HG02981 (cell line): Measurements from ENCODE around the gene SHISA6.

Experiments
- ATAC-seq: cut with Tn5 transposase; IDR thresholded peaks from one replicate; pipeline ENCODE4 v1.9.1; 2021; ENCODE audit warnings: mild to moderate bottlenecking, moderate library complexity; ENCODE audit not compliant: unreplicated experiment

The SHISA6 gene

DNA sequence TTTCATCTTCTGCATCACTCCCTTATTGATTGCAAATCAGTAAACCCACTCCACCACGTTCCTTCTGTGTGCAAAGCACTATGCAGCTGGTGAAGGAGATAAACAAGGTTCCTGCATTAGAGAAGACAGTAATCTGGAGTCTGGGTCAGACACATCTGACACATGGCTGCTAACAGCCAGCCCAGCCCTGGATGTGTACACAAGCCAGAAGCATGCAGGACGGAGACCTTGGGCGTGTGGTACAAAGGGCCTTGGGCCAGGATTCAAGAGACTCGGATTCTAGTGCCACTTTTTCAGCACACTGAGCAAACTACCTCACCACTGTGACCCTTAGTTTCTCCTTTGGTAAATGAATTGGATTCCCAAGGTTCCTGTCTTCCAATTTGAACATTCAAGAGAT lies 270.7 kb downstream of the SHISA6 start:
- ATAC-seq = no peak

DNA sequence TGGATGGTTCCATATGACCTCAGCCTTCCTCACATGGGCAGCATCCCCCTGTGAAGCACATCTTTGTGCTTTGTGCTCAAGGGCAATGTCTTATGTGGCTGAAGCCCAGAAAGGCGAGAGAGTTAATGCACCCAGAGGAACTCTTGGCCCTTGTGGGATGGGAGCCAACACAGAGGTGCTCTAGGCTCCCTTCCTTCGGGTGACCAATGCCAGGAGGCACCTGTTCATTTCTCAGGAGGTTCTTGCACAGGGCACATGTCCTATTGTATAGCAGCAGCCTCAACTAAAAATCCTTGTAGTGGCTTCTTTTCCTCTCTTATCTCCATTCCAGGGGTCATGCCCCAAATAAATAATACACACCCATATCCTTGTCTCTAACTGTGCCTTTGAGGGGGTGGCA lies 273.6 kb downstream of the SHISA6 start:
- ATAC-seq = no peak

DNA sequence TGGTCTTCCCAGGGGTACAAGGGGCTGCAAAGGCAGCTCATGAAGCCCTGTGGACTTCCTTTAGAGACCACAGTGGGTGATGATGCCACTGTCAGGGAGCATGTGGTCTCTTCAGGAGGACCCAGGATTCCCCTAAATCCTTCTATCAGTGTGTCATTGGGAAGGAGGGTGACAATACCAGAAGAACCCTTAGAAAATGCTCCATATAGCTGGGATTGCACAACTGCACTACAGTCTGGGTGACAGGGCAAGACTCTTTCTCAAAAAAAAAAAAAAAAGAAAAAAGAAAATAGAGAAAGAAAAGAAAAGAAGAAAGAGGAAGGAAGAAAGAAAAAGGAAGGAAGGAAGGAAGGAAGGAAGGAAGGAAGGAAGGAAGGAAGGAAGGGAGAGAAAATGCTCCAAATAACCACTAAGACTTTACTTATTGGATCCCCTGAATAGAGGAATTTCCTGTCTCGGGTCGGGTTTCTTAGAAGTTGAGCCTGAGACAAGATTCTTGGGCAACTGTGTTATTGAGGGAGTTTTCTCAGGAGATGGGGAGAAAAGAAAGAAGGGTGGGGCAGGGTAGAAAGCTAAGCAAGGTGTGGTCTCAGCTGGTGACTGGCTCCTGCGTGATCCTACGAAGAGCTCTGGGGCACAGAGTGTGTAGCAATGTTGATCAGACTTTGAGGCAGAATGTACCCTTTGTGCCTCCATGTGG lies 274.1 kb downstream of the SHISA6 start:
- no peak for ATAC-seq

DNA sequence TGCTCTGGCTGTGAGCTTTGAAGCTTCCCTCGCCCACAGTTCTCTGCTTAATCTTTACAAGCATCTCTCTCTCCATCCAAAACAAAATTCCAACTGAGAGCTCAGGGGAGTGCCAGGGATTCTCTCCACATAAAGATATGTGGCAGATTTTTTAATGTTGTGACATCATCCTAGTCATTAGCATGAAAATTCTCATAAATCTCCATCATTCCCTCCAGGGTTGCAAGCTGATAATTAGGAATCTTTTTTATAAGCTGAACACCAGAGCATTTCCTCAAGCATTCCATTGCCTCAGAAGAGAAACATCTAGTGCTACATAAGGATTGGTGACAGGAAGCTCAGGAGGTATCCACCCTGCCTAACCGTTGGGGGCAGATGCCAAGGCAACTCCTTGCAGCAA lies 274.9 kb downstream of the SHISA6 start:
- ATAC-seq = no peak

DNA sequence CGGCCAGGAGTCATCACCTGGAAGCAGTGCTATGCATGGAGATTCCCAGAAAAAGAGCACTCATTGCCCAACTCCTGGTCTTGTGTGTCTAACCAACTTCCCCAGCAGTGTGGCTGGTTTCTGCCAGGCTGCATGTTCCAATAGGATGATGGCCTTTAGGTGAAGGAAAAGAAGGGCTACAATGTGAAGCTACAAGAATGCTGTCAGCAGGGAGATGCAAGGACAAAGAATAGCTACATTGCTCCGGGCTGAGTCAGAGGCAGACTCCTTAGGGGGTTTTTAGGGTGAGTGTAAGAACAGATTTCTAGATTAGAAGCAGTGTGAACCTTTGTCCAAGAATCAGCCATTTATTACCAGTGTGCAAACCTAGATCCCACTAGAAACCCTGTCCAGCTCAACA lies 294.2 kb downstream of the SHISA6 start:
- no peak for ATAC-seq

DNA sequence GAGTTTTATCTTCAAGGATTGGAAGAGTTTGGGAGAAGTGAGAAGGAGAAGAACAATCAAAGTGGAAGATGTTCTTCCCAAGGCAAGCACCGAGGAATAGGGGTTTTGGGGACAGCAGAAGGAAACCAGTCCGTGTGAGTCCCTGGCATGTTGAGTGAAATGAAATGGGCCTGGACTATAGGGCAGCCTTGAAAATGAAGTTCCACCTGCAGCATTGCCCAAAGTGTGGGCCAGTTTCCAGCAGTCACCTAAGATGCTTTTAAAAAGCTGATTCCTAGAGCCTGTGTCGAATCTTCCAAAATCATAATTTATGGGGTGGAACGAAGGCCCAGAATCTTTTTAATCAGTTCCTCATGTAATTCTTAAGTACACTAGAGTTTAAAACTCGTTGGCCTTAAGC lies 297.4 kb downstream of the SHISA6 start:
- no peak for ATAC-seq

DNA sequence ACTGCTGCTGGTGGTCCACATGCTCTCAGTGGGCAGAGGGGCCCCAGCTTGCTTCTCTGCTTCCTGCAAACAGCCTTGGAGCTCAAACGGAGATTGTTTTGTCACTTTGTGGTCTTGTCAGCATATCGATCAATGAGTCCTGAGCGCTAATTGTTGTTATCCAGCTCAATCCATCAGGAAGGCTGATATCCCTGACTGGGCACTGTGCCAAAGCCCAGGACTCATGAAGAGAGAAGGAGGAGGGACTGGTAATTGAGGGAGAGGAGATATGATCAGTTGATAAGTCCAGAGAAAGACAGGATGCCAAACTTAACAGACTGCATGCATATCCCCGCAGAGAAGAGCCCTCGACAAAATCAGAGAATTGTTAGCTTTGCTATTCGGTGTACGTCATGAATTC lies 298.6 kb downstream of the SHISA6 start:
- no peak for ATAC-seq

DNA sequence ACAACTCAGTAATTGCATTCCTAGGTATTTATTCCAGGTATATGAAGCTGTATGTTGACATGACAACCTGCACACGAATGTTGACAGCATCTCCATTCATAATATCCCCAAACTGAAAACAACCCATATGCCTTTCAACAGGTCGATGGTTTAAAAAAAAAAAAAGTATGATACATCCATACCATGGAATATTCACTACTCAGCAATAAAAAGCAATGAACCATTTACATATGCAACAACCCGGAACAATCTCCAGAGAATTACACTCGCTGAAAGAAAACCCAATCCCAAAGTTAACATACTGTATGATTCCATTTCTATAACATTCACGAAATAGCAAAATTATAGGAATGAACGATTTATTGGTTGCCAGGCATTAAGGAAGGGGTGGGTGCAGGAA lies 304.0 kb downstream of the SHISA6 start:
- ATAC-seq = no peak

DNA sequence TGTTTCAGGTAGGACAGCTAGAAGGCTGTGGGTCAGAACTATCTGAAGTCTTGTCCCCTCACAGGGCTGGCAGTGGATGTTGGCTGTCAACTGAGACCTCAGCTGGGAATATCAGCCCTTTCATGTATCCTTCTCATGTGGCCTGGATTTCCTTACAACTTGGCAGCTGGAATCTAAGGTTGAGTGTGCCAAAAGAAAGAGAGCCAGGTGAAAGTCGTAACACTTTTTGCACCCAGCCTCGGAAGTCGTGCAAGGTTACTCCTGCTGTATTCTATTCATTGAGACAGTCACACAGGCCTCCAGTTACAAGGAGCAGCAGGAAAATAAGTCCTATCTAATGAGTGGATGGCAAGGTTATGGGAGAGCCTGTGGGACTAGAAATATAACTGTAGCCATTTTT lies 304.7 kb downstream of the SHISA6 start:
- no peak for ATAC-seq

DNA sequence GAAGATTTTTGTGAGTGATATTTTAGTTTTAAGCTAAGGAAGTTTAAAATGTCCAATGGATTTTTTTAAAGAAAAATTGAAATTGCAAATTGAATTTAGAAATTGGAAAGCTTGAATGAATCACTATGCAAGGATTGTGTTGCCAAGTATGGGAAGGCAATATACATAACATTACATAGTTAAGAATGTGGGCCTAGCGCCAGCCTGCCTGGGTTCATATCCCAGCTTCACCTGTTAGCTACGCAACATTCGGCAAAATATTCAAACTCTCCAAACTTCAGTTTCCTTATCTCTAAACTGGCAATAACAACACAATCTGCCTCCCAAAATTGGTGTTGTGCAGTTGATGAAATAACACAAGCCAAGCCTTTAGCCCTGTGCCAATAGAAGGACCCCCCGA lies 306.8 kb downstream of the SHISA6 start:
- no peak for ATAC-seq

DNA sequence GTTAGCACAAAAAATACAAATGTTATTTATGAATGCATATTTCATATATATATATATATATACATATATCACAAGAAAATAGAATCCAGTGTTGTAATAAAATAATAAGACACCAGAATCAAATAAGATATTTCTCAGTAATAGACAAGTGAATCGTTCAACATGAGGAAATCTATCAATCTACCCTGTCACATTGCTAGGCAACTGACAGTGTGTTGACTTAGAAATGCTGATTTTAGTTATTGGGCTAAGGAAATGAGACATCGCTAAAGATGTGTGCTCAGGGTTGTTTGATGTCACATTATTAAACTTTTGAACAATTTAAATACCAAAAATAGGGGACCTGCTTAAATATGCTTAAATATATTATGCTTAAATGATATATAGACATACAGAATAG lies 307.4 kb downstream of the SHISA6 start:
- no peak for ATAC-seq

DNA sequence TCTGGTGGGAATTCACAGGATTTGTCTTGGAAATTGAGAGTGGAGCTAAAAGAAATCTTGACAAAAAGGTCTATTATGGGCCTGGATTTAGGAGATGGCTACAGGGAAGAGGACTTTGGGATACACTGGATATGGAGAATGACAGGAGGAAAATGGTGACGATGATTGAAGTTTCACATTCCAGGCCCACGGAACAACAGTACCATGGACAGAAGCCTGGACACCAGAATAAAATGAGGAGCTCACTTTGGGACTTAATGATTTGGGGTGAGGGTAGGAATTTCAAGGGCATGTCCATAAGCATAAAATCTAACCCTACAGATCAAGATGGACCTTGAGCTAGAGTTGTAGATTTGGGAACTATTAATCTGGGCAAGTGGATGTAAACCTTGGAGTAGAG lies 309.4 kb downstream of the SHISA6 start:
- ATAC-seq = no peak

DNA sequence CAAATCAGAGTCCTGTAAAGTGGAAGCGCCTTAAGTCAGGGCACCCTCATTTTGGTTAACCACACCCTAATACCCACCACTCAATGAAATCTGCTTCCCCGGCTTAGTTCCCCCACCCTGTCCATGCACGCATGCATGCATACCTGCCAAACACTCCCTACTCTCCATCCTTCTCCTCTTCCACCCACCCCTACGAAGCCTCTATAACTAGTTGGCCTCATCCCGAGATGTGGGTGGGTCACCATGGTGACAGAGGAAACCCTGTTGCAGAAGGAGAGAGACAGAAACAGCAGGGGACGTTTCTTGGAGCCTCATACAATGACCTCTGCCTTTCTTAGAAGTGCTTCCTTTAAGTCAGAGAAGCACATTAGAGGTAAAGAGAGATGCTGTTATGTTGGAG lies 310.4 kb downstream of the SHISA6 start:
- ATAC-seq = no peak

DNA sequence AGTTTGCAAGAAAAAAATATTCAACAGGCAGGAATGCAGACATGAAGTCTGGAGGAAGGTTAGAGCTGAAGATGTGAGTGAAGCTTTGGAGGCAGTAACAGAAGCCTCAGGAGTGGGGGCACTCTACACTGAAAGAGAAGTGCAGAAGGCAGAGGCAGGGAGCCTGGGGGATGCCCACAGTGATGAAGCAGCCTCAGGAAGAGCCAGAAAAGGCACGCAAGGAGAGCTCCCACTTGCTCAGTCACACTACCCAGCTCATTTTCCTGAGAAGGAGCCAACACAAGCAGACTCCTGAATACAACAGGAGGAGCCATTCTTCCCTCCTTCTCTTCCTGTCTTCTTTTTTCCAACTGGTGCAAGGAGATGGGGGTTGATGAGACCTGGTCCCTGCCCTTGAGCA lies 312.1 kb downstream of the SHISA6 start:
- ATAC-seq = no peak

DNA sequence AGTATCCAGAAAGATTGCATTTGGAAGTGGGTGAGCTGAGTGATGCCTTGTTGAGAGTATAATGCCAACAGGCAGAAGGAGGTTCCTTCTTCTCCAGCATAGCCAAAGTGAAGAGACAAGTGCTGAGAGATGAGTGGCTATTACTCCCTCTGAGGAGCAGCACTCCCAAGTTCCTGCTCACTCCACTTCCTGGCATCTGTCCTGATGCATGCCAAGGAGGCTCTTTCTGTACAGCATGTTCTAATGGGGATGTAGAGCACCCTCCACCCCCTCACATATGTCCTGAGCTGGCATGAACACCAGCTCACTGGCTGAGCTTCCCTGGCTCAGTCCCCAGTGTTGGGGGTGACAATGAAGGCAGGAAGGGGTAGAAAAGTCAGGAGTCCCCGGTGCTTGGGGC lies 313.0 kb downstream of the SHISA6 start:
- no peak for ATAC-seq

DNA sequence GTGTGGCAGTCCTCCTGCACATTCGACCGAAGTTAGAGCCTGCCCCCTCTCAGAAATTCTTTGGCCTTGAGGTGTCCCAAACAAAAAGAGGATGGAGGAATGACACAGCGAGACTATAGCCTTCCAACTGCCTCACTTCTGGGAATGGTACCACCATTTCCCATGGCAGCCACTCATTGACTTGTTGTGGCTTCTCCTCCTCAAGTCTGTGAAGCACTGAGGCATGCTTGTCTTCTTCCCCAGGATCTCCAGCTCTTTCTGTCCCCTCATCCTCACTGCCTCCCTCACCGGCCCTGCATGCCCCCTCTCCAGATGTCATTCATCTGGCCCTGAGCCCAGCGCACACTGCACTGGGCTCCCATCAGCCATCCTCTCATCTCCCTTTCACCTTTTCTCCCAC lies 313.5 kb downstream of the SHISA6 start:
- no peak for ATAC-seq

DNA sequence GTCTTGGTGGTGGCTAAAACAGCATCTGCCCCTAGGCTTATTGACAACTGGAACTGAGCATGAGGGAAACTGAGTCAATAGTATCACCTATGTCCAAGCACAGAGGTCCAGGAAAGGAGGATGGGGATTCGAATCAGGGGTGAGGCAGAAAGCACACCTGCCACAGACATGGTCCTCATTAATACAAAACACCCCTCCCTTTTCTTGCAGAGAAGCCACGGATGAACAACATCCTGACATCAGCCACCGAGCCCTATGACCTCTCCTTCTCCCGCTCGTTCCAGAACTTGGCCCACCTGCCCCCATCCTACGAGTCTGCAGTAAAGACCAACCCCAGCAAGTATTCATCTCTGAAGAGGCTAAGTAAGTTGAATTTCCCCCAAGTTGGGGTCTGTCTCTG lies 314.5 kb downstream of the SHISA6 start:
- no peak for ATAC-seq

DNA sequence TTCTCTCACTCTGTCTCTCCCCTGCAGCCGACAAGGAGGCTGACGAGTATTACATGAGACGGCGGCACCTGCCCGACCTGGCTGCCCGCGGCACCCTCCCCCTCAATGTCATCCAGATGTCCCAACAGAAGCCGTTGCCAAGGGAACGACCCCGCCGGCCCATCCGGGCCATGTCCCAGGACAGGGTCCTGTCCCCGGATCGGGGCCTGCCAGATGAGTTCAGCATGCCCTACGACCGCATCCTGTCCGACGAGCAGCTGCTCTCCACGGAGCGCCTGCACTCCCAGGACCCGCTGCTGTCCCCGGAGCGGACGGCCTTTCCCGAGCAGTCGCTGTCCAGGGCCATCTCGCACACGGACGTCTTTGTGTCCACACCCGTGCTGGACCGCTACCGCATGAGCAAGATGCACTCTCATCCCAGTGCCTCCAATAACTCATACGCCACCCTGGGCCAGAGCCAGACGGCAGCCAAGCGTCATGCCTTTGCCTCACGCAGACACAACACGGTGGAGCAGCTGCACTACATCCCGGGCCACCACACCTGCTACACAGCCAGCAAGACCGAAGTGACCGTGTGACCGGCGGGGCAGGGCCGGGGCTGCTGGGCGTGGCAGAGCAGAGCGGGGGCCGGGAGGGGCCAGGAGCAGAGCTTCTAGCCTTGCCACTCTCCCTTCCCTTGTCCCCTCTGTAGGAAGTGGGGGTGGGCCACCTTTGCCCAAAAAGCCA lies 316.9 kb downstream of the SHISA6 start:
- no peak for ATAC-seq

DNA sequence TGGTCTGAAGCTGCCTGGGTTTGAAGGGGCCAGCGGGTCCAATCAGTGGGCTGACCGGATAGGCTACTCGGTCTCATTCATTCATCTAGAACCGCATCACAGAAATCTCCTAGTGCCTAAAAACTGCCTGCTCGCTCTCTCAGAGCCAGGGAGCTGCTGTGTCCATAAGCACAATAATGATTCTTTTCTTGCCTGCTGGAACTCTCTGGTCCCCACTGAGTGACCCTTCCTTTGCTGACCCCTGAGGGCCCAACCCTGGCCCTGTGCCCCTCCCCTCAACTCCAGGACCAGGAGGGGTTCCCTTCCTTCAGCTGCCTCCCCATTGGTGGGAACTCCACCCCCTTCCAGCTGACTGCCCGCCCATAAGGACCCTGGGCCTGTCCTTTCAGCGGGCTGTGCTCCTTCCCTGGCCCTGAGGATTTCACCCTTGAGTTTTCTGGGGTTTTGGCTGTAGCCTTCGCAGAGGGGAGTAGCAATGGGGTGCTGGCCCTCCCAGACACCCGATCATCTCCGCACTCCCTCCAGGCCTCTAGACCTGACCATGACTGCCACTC lies 317.7 kb downstream of the SHISA6 start:
- no peak for ATAC-seq

DNA sequence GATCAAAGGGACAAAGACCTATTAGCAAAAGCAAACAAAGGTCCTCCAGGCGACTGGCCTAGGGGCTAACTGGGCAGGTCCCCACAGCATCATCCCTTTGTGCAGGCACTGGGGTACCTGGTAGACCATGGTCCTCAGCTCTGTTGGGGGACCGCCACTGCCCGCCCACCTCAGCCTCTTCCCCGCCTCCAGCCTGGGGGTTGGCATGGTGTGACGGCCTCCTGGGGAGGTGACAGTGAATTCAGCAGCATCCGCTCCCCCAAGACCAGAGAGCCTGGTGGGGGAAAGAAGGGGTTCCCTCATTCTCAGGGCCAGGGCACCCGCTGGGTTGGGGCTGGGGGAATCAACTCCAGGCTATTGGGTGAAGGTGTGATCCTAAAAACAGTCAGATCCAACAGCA lies 318.6 kb downstream of the SHISA6 start:
- no peak for ATAC-seq

DNA sequence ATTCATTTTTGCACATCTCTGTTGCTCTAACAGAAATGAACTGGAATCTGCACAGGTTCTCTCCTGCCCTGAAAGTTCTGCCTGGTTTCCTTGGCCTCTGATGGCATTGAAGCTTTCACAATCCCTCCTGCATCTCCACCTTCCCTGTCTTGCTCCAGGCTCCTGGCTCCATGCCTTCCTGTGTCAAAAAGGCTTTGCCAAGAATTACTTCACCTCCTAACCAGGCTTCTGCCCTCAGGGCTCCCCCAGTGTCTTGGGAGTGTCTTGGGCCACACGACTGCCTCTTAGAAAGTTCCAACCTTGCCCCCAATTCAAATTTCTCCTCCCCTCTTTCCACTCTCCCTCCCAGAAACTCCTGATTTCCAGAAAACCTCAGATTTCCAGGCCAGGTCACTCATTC lies 320.3 kb downstream of the SHISA6 start:
- no peak for ATAC-seq

DNA sequence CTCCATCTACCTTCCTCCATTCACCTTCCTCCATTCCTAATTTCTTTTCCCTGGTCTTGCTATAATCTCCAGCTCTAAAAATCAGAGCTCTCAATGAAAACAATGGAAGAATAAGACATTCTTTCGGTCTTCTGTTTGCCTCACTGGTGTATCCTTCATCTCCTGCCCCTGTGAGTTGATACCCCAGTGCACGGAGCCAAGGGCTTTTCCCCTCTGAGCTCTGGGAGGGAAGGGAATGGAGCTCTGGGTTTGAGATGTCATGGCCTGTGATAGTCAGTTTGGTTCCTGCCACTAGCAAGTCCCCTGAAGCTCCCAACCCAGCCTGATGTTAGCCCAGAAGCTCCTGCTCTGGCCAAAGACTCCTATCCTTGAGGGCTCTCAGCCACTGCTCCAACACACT lies 320.7 kb downstream of the SHISA6 start:
- no peak for ATAC-seq
